Body of pancreas (tissue), 4 donors: ENCODE data around the gene GABRB2.

Experiments used
- CTCF ChIP-seq, 7 experiments: fragments of 450-650 bp in 4 of 7; fragments of 200-600 bp in 3 of 7; sonication (generic) in 3 of 7; IDR thresholded peaks; one replicate each; pipeline ENCODE4 v1.5.1; 2016 to 2019; ENCODE audit warnings: antibody characterized with exemption in 7 of 7
- POLR2A ChIP-seq, 3 donors: fragments of 450-650 bp; IDR thresholded peaks; one replicate each; pipeline ENCODE4 v1.6.1; 2016; ENCODE audit warnings: antibody characterized with exemption in 3 of 3, mild to moderate bottlenecking in 2 of 3

GRCh38 chr5:161344234-161344633 is 202.3 kb downstream of the GABRB2 start:
- TF ChIP-seq CTCF (IDR thresholded peaks at IDR 0.05) (no peak), POLR2A (IDR thresholded peaks at IDR 0.05) (no peak)
